HCT116 (cell line): ENCODE results near the gene SPARC.

Source experiments
- CTCF ChIP-seq, 3 experiments: fragments of 200-600 bp in 1 of 3; sonication (generic) in 1 of 3; IDR thresholded peaks in 2 of 3; conservative IDR thresholded peaks in 1 of 3; 2 replicates each; pipeline ENCODE4 v1.5.1; 2012 to 2017; ENCODE audit warnings: low read depth in 2 of 3, low read length in 2 of 3, antibody characterized with exemption in 1 of 3, borderline replicate concordance in 1 of 3, control low read depth in 1 of 3, mild to moderate bottlenecking in 1 of 3, mixed read lengths in 1 of 3, mixed run types in 1 of 3, moderate library complexity in 1 of 3; ENCODE audit not compliant: insufficient read depth in 1 of 3
- POLR2A ChIP-seq: IDR thresholded peaks from 2 replicates; pipeline ENCODE4 v1.7.0; 2011; ENCODE audit warnings: borderline replicate concordance; ENCODE audit not compliant: insufficient read depth, insufficient read length; ENCODE audit errors: extremely low read depth
- POLR2AphosphoS5 ChIP-seq: IDR thresholded peaks from 2 replicates; pipeline ENCODE4 v1.6.1; 2011; ENCODE audit warnings: mild to moderate bottlenecking, low read depth, low read length, moderate library complexity
- RAD21 ChIP-seq: IDR thresholded peaks from 2 replicates; pipeline ENCODE4 v1.6.1; 2012; ENCODE audit warnings: low read depth, mild to moderate bottlenecking
- TCF7L2 ChIP-seq: IDR thresholded peaks from 2 replicates; pipeline ENCODE4 v1.7.0; 2011; ENCODE audit warnings: borderline replicate concordance, inconsistent platforms; ENCODE audit not compliant: insufficient read depth, insufficient read length; ENCODE audit errors: extremely low read depth

- TF ChIP-seq TCF7L2 (no peak), CTCF (IDR thresholded peaks at IDR 0.05 in 2 of 3, conservative IDR thresholded peaks at IDR 0.05 in 1 of 3; ENCODE audit: borderline replicate concordance in 1 of 3, insufficient read depth in 1 of 3, low read depth in 2 of 3, low read length in 2 of 3) (no peak), POLR2A (no peak), POLR2AphosphoS5 (no peak), RAD21 (no peak)
Observed at GRCh38 chr5:151688436-151688835, 1.7 kb upstream of the SPARC start.
